ENCODE data around the gene ANXA10.

ANXA10 gene

DNA sequence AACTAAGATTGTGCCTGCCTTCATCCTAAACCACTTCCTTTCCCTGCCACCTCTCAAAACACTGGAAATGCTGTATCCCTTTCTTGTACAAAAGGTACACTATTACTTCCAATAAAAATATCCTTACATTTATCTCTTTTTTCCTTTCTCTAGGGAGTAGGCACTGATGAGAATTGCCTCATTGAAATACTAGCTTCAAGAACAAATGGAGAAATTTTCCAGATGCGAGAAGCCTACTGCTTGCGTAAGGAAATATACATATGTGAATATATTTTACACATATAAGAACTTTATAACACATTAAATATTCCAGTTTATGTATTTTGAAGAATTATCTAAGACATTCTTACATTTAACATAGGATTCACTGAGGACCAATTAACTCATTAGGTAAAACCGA is 71.7 kb downstream of the ANXA10 start:
- no peak for DNase-seq (ENCODE audit: low read depth in 2 of 2)
- TF ChIP-seq, protein P1, sequence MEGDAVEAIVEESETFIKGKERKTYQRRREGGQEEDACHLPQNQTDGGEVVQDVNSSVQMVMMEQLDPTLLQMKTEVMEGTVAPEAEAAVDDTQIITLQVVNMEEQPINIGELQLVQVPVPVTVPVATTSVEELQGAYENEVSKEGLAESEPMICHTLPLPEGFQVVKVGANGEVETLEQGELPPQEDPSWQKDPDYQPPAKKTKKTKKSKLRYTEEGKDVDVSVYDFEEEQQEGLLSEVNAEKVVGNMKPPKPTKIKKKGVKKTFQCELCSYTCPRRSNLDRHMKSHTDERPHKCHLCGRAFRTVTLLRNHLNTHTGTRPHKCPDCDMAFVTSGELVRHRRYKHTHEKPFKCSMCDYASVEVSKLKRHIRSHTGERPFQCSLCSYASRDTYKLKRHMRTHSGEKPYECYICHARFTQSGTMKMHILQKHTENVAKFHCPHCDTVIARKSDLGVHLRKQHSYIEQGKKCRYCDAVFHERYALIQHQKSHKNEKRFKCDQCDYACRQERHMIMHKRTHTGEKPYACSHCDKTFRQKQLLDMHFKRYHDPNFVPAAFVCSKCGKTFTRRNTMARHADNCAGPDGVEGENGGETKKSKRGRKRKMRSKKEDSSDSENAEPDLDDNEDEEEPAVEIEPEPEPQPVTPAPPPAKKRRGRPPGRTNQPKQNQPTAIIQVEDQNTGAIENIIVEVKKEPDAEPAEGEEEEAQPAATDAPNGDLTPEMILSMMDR (IDR thresholded peaks at IDR 0.05; ENCODE audit: low read depth, low read length) = no peak
- H3K4me3 ChIP-seq (replicated peaks in 1 of 2; ENCODE audit: low read depth in 2 of 2, low read length in 2 of 2) = no peak overlapping the region

DNA sequence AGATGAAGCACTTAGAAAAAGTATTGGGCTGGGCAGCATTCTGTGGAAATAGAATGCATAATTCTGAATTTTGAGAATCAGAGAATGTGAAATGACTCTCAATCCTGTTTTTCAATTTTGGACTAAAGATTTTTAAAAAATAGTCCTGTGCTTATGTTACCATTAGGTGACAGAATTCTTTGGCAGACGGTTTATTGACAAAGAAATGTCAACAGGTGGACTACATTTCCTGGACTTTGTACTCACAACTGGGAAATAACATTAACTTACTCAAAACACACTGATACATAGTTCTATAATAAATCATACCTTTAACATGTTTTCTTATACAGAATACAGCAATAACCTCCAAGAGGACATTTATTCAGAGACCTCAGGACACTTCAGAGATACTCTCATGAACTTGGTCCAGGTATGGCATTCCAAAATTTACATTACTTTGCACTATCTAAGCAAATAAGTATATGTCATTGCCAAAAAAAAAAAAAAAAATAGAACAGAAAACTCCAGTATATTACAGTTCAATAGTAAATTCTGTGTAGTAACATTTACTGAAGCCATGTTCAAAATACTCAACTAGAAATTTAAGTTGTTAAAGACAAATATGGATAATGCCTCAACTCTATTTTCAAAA is 72.7 kb downstream of the ANXA10 start:
- no peak overlapping the region for H3K4me3 ChIP-seq (replicated peaks in 1 of 2; ENCODE audit: low read depth in 2 of 2, low read length in 2 of 2)
- TF ChIP-seq, protein P1 (IDR thresholded peaks at IDR 0.05; ENCODE audit: low read depth, low read length) = no peak
- no peak for DNase-seq (ENCODE audit: low read depth in 2 of 2)

DNA sequence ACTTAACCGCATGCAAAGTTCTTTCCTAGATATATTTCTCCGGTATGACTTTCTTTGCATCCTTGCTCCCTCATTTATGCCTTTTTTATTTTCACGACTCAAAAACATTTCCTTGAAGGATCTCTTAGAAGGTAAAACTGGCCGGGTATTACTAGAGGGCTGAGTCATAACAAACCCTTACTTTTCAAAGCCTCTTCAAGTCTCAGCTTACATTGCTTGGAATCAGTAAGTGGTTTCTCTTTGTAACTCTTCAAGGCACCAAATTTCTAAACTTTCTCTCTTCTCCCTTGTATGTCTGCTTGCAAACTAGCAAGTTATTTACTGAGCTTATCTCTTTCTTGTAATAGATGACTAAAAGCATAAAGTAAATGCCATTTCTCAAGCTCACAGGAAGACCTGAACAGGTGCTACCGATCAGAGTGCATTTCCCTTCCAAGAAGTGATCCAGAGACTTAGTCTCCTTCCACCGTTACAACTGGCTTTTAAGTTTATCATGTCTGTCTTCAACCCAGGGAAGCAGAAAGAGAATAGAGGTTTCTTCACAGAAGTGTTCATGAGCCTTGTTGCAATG is 75.5 kb downstream of the ANXA10 start:
- DNase-seq (ENCODE audit: low read depth in 2 of 2) = no peak
- TF ChIP-seq, protein P1 (IDR thresholded peaks at IDR 0.05; ENCODE audit: low read depth, low read length) = no peak
- no peak overlapping the region for H3K4me3 ChIP-seq (replicated peaks in 1 of 2; ENCODE audit: low read depth in 2 of 2, low read length in 2 of 2)

DNA sequence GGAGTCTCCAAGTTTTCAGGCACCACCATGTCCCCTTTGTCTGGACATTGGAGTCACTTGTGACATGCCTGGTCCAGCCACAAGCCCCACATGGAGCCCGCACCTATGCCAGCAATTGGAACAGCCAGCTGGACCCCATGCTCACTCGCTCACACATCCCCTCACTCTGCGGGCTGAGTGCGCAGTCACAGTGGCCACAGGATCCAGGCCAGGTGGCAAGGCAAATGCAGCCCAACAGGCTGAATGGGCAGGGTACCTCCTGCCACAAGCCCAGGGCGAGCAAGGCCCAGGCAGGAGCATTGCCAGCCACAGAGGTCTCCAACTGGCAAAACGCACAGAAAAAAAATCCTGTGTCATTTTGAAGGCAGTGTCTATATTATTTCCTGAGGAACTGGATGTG is 82.0 kb downstream of the ANXA10 start:
- DNase-seq (ENCODE audit: low read depth in 2 of 2) = no peak
- TF ChIP-seq, protein P1 (IDR thresholded peaks at IDR 0.05; ENCODE audit: low read depth, low read length) = no peak
- H3K4me3 ChIP-seq (replicated peaks in 1 of 2; ENCODE audit: low read depth in 2 of 2, low read length in 2 of 2) = no peak overlapping the region

DNA sequence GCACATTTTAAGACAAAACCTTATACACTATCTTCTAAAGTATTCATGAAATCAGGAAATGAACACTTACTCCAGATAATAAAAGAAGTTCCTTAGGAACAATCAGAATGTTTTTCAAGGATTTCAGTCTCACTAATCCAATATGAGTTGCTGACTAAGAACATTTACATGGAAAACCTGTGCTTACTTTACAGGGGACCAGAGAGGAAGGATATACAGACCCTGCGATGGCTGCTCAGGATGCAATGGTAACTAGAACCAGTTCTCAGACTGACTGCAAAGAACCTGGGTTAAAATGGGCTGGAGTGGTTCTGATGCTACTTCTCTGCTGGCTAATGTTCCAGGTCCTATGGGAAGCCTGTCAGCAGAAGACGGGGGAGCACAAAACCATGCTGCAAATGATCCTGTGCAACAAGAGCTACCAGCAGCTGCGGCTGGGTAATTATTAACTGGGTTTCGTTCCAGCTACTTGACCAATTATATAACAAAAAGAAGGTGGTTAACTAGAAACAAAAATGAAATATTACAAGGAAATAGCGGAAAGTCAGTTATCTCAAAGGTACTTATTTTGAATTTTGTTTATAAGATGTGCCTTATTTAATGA is 85.3 kb downstream of the ANXA10 start:
- DNase-seq (ENCODE audit: low read depth in 2 of 2) = no peak
- H3K4me3 ChIP-seq (replicated peaks in 1 of 2; ENCODE audit: low read depth in 2 of 2, low read length in 2 of 2) = no peak overlapping the region
- TF ChIP-seq, protein P1 (IDR thresholded peaks at IDR 0.05; ENCODE audit: low read depth, low read length) = no peak

DNA sequence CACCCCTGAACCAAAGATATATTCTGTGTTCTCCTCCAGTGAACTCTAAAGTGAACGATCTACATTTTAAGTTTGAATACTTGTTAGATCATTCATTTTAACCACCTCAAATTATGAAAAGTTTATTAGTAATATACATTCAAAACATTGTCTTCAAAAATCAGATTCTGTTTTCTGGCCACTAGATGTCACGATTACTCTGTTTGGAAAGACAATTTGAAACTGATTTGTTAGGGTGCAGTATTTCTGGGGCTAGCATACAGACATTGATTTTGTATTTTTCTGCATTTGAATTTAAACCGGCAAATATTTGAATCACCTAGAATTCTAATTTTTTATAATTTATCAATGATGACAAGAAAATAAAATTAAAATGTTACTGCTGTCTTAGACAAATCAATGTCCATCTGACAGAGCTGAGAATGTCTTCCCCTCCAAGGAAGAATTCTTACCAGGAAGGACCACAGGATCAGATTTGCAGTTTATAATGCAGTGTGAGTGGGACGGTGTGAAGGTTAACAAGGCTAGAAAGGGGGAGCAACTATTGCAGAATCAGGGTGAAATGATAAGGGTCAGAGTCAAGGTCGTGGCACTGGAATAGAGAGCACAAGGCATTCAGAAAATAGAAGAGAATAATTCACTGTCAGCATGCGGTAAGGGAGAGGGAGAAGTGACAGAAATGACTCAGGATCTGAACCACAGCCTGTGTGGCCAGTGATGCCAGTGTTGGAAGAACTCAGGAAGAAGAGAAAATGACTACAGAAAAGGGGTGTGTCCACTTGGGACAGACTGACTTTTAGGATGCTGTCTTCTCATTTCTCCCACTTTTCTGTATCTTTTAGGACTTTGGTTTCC is 91.6 kb downstream of the ANXA10 start:
- peak; percentile 63 to 66 for DNase-seq (ENCODE audit: low read depth in 2 of 2)
- no peak overlapping the region for H3K4me3 ChIP-seq (replicated peaks in 1 of 2; ENCODE audit: low read depth in 2 of 2, low read length in 2 of 2)
- TF ChIP-seq, protein P1 (IDR thresholded peaks at IDR 0.05; ENCODE audit: low read depth, low read length) = peak; percentile 53

Data from cardiac fibroblast (primary cell).